IMR-90 (cell line): Measurements from ENCODE around the gene KMT2C. TPM values are rescaled to one million over a fixed set of nuclear protein-coding genes. Genes with fewer than 3 reads are reported as not detected.
"Not testable (repeated sequence)": the region's sequence is repeated elsewhere in the genome, so short reads cannot be mapped to it uniquely, and the experiment has no call there.

Source experiments
- ATAC-seq: fragments of 200-7000 bp; cut with Tn5 transposase; 2 replicates; pipeline ENCODE4 v1.9.1; 2020; ENCODE audit warnings: low read depth, mild to moderate bottlenecking, moderate library complexity
- BruUV-seq: library from RNA; stranded (reverse); fragments of 400-500 nt; replicated peaks from 2 replicates; lab custom pipeline; 2021; lab: Mats Ljungman, UMichigan
- CTCF ChIA-PET: fragments of 300-600 bp; formaldehyde crosslinking; extraction: SDS; loops from one replicate; lab custom pipeline; 2021; ENCODE audit warnings: antibody characterized with exemption; lab: Yijun Ruan, JAX
- POLR2A ChIA-PET: fragments of 300-600 bp; sonication (Branson Sonifier 250); formaldehyde crosslinking; loops from one replicate; lab custom pipeline; 2022; ENCODE audit warnings: antibody characterized with exemption; ENCODE audit not compliant: unreplicated experiment; lab: Charles Lee
- DNase-seq: peaks from one replicate; pipeline ENCODE4 v3.0.0; 2013
- H2AFZ ChIP-seq: replicated peaks from 2 replicates; pipeline ENCODE3; 2013; ENCODE audit warnings: low read length, mild to moderate bottlenecking; ENCODE audit not compliant: poor library complexity
- H2AK5ac ChIP-seq: 2 replicates; pipeline ENCODE4 v1.6.1; 2013; ENCODE audit warnings: low read depth, low read length, inconsistent platforms
- H2AK9ac ChIP-seq: replicated peaks from 2 replicates; pipeline ENCODE3; 2013; ENCODE audit warnings: mild to moderate bottlenecking, low read depth, low read length, moderate library complexity; ENCODE audit not compliant: poor library complexity
- H2BK120ac ChIP-seq: 2 replicates; pipeline ENCODE4 v1.6.1; 2013; ENCODE audit warnings: low read depth, low read length, inconsistent platforms
- H2BK15ac ChIP-seq: 3 replicates; pipeline ENCODE4 v1.6.1; 2013; ENCODE audit warnings: low read depth, low read length, inconsistent platforms
- H2BK20ac ChIP-seq: 2 replicates; pipeline ENCODE4 v1.6.1; 2013; ENCODE audit warnings: low read depth, mild to moderate bottlenecking, inconsistent platforms, low read length, moderate library complexity
- H2BK5ac ChIP-seq: 2 replicates; pipeline ENCODE4 v1.6.1; 2013; ENCODE audit warnings: mild to moderate bottlenecking, low read depth, low read length, inconsistent platforms; ENCODE audit not compliant: poor library complexity, severe bottlenecking
- H3K14ac ChIP-seq: replicated peaks from 2 replicates; pipeline ENCODE4 v1.6.1; 2013; ENCODE audit warnings: low read depth, low read length, inconsistent platforms
- H3K18ac ChIP-seq: 2 replicates; pipeline ENCODE4 v1.6.1; 2013; ENCODE audit warnings: low read depth, low read length, control low read depth
- H3K23ac ChIP-seq: 2 replicates; pipeline ENCODE4 v1.6.1; 2013; ENCODE audit warnings: low read depth, low read length, inconsistent platforms
- H3K27ac ChIP-seq: 2 replicates; pipeline ENCODE4 v1.5.1; 2013; ENCODE audit warnings: mild to moderate bottlenecking, control low read depth, low read length; ENCODE audit not compliant: insufficient read depth
- H3K27me3 ChIP-seq: 2 replicates; pipeline ENCODE4 v1.6.1; 2013; ENCODE audit warnings: low read length; ENCODE audit not compliant: control insufficient read depth, insufficient read depth
- H3K36me3 ChIP-seq: 2 replicates; pipeline ENCODE4 v1.6.1; 2013; ENCODE audit warnings: low read length, mixed read lengths; ENCODE audit not compliant: control insufficient read depth, insufficient read depth
- H3K4ac ChIP-seq: 2 replicates; pipeline ENCODE4 v1.6.1; 2013; ENCODE audit warnings: low read depth, low read length, inconsistent platforms
- H3K4me1 ChIP-seq: 2 replicates; pipeline ENCODE4 v1.6.1; 2013; ENCODE audit warnings: low read length, mixed read lengths; ENCODE audit not compliant: control insufficient read depth, insufficient read depth
- H3K4me2 ChIP-seq: 2 replicates; pipeline ENCODE4 v1.6.1; 2013; ENCODE audit warnings: low read depth, mild to moderate bottlenecking, control low read depth, low read length, moderate library complexity
- H3K4me3 ChIP-seq: 2 replicates; pipeline ENCODE4 v1.5.1; 2013; ENCODE audit warnings: low read depth, mild to moderate bottlenecking, control low read depth, low read length, moderate library complexity; ENCODE audit not compliant: insufficient read depth
- H3K56ac ChIP-seq: 2 replicates; pipeline ENCODE4 v1.6.1; 2013; ENCODE audit warnings: low read length, inconsistent platforms; ENCODE audit not compliant: insufficient read depth; ENCODE audit errors: extremely low read depth
- H3K79me1 ChIP-seq, 2 experiments: 2 replicates each; pipeline ENCODE4 v1.6.1; 2013; ENCODE audit warnings: low read length in 2 of 2, inconsistent platforms in 1 of 2, low read depth in 1 of 2
- H3K9ac ChIP-seq: 2 replicates; pipeline ENCODE4 v1.6.1; 2013; ENCODE audit warnings: low read depth, low read length, control low read depth
- H3K9me1 ChIP-seq: 2 replicates; pipeline ENCODE4 v1.6.1; 2013; ENCODE audit warnings: low read length, inconsistent platforms; ENCODE audit not compliant: insufficient read depth
- H3K9me3 ChIP-seq: 2 replicates; pipeline ENCODE4 v1.6.1; 2013; ENCODE audit warnings: low read length; ENCODE audit not compliant: control insufficient read depth, insufficient read depth
- H4K20me1 ChIP-seq: 2 replicates; pipeline ENCODE4 v1.6.1; 2013; ENCODE audit warnings: low read length, inconsistent platforms; ENCODE audit not compliant: insufficient read depth
- H4K5ac ChIP-seq: 2 replicates; pipeline ENCODE4 v1.6.1; 2013; ENCODE audit warnings: mild to moderate bottlenecking, low read depth, low read length, control low read depth
- H4K8ac ChIP-seq, 2 experiments: 2 replicates each; pipeline ENCODE4 v1.6.1; 2013; ENCODE audit warnings: low read depth in 2 of 2, low read length in 2 of 2, control low read depth in 1 of 2, inconsistent platforms in 1 of 2
- H4K91ac ChIP-seq: 2 replicates; pipeline ENCODE4 v1.6.1; 2013; ENCODE audit warnings: low read depth, low read length, inconsistent platforms; ENCODE audit not compliant: insufficient read depth
- WGBS, 2 experiments: methylation state at CpG; one replicate each; pipeline versions ENCODE4 v1.1.5 to v1.1.7; 2013; ENCODE audit warnings: missing lambda C conversion rate in 2 of 2; ENCODE audit not compliant: insufficient read length in 1 of 2; ENCODE audit errors: extremely low coverage in 2 of 2; 5-methylcytosine and 5-hydroxymethylcytosine counted together
- dilution Hi-C: fragments of 300-500 bp; cut with HindIII; formaldehyde crosslinking; loops from one replicate; pipeline ENCODE4 v1.14.3; 2018; ENCODE audit warnings: low sequenced_read_pairs; ENCODE audit not compliant: unreplicated experiment
- in situ Hi-C: fragments of 300-500 bp; cut with MboI; formaldehyde crosslinking; loops from 3 replicates; pipeline ENCODE4 v1.14.3; 2019; ENCODE audit warnings: low sequenced_read_pairs, inconsistent platforms, mixed read lengths
- intact Hi-C: fragments of 100-400 bp; cut with micrococcal nuclease; formaldehyde crosslinking; loops from 2 replicates; pipeline ENCODE4 v1.10.0; 2022
- polyA plus RNA-seq, 3 experiments: library from polyadenylated mRNA; depleted of rRNA; stranded (reverse); fragments of >200 nt; gene quantifications; 2 replicates each; pipeline ENCODE4 v1.2.3, GENCODE V29; 2012; ENCODE audit warnings: low replicate concordance in 1 of 3
- total RNA-seq: library from RNA; depleted of rRNA; stranded (reverse); fragments of >200 nt; gene quantifications from 2 replicates; pipeline ENCODE4 v1.2.3, GENCODE V29; 2012

The KMT2C gene
- total and polyA plus RNA-seq, 2 of the 4 experiments (the other 2 are of a cell fraction), result 8.0 to 23.3 TPM

DNA sequence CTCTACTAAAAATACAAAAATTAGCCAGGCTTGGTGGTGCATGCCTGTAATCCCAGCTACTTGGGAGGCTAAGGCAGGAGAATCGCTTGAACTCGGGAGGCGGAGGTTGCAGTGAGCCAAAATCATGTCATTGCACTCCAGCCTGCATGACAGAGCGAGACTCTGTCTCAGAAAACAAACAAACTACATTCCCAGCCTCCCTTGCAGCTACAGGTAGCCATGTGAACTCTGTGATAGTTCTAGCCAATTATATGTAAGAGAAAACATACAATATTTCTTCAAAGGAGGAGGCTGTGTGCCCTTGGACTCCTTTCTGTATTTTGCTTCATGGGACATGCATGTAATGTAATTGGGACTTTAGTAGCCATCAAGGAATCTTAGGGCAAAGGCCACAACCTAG, 12.6 kb downstream of the KMT2C start:
- H2AK9ac ChIP-seq, intact Hi-C loops, H3K23ac ChIP-seq, in situ Hi-C loops, H4K91ac ChIP-seq, POLR2A ChIA-PET, dilution Hi-C loops, H2BK5ac ChIP-seq, BruUV-seq, H3K18ac ChIP-seq, H4K8ac ChIP-seq, H3K4me3 ChIP-seq, H3K14ac ChIP-seq, H3K9me3 ChIP-seq, H3K4ac ChIP-seq, H4K5ac ChIP-seq, H3K56ac ChIP-seq, H3K36me3 ChIP-seq, H2AK5ac ChIP-seq, H2BK20ac ChIP-seq, H3K4me2 ChIP-seq, H3K27me3 ChIP-seq, H2BK15ac ChIP-seq, H2AFZ ChIP-seq, H2BK120ac ChIP-seq, H3K9me1 ChIP-seq, H3K27ac ChIP-seq, DNase-seq, ATAC-seq, H3K9ac ChIP-seq, CTCF ChIA-PET, H3K4me1 ChIP-seq: not testable (repeated sequence)
- Histone ChIP-seq H3K79me1 (peaks cover 6 to 49% of the 10 kb centered on the region in 2 experiments; a peak in 3 of 4 replicates), H4K20me1 (peaks cover 89% of the 10 kb centered on the region)
- no CpG with 5 or more reads among the region's 4 CpGs for WGBS, 2 experiments

DNA sequence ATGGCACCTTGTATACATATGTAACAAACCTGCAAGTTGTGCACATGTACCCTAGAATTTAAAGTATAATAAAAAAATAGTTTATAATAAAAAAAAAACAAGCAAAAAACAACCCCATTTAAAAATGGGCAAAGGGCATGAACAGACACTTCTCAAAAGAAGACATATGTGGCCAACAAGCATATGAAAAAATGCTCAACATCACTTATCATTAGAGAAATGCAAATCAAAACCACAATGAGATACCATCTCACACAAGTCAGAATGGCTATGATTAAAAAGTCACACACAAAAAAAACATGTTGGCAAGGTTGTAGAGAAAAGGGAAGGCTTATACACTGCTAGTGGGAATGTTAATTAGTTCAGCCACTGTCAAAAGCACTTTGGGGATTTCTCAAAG, 14.9 kb downstream of the KMT2C start:
- H3K4me2 ChIP-seq, H2BK20ac ChIP-seq, H2BK15ac ChIP-seq, H3K14ac ChIP-seq, ATAC-seq, H3K27ac ChIP-seq, H3K18ac ChIP-seq, H2AK9ac ChIP-seq, H3K4me3 ChIP-seq, H2BK120ac ChIP-seq, H2AK5ac ChIP-seq, H2AFZ ChIP-seq, in situ Hi-C loops, H4K91ac ChIP-seq, H4K5ac ChIP-seq, H3K4me1 ChIP-seq, CTCF ChIA-PET, dilution Hi-C loops, BruUV-seq, H3K56ac ChIP-seq, H3K23ac ChIP-seq, intact Hi-C loops, H3K36me3 ChIP-seq, DNase-seq, POLR2A ChIA-PET, H2BK5ac ChIP-seq, H3K9me1 ChIP-seq, H3K9me3 ChIP-seq, H3K27me3 ChIP-seq, H3K4ac ChIP-seq, H3K9ac ChIP-seq, H4K8ac ChIP-seq: not testable (repeated sequence)
- Histone ChIP-seq H3K79me1 (peaks cover 6 to 41% of the 10 kb centered on the region in 2 experiments; a peak in 3 of 4 replicates), H4K20me1 (peaks cover 85% of the 10 kb centered on the region)
